ENCODE data around the gene PAX7.

PAX7 gene

DNA sequence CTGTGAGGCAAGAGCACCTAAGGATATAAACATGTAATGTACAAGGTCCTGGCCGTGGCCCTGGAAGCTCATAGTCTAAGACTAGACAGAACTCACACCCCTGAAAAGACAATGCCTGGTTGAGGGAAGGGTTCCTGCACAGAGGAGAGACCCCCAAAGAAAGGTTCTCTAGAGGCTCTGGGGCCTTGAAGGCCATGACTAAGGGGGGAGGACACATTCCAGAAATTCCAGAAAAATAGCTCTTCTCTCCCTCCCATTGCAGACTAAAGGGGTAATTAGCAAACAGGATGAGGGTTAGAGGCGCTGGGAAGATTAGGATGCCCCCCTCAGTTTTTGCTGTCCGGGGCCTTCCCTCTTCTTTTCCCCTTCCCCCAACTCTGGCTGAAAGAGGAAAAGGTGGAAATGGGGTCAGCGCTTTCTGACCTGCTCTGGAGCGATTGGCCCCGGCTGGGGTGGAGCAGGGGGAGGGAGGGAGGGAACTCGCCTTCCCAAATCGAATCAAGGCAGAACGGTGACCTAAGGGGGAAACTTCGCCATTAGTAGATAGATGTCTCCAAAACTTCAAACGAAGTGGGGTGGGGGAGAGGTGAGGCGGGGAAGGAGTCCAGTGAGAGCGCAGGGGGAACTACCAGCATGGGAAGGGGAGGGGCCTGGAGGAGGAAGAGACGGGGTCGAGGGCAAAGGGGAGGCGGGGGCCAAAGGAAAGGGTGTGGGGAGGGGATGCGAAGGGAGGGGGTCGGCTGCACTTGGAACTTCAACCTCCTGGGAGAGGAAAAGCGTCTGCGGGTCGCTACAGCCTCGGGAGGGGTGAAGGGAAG, 11.8 kb downstream of the PAX7 start:
- DNase-seq = no peak

DNA sequence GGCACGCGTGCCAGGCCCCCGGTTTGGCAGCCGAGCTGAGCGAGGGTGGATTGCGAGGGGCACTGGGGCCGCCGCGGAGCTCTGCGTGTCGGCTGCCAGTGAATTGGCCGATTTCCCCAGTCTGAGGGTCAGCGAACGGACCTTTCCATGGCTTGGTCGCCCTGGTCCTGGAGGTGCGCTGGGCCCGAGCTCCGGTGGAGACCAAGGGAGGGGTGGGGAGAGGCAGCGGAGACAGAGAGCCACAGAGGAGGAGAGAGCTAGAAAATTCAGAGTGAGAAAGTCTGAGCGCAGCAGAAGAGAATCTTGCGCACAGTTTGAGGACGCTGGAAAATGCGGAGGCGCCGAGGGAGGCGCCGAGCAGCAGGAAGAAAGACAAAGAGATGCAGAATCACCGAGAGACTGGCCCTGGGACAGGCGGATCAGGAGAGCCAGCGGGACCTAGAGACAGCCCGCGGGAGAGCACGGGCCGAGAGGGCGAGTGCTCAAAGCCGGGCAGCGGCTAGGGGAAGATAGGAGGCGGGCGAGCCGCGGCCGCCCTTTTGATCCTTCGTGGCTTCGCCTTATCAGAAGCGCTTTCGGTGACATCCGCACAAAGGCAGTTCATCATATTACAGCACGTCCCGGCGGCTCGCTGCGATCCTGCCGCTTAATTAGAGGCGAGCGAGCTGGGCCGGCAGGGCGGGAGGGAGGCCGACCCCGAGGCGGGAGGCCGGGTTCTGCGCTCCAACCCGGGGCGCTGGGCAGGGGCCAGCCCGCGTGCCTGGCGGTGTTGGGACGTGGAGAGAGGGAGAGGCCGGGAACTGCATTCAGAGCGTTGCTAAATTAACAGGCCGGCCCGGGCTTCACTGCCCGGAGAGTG, 12.7 kb downstream of the PAX7 start:
- no peak for DNase-seq

DNA sequence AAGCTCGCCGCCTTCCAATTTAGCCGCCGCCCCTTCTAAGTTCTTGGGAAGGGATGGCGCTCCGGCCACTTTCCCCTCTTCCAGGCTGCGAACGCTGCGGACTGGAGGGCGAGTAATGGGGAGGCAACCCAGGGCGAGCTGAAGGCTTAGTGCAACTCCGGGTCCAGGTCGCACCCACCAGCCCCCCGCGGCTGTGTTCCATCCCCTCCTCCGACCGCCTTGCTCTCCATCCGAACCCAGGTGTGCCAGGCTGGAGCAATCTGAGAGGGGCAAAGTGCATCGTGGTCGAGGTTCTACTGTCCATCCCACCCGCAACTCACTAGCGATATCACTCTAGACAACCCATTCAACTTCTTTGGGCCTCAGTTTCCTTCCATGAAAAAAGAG, 13.4 kb downstream of the PAX7 start:
- no peak for DNase-seq

DNA sequence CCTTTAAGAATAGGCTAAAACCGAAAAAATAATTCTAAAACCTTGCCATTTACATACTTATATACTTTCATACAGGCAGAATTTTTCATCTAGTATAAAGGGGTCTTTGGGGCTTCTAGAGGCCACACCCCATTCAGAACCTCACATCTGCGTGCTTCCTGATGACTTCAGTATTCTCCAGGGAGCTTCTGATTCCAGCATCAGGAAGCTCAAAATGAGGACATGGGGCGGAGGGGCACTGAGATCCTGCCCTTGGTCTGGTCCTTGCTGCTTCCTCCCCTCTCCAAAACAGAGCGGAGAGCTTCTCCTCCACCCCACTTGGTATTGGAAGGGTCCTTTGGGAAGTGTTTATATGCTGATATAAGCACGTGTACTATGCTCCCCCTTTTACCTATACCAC, 13.8 kb downstream of the PAX7 start:
- no peak for DNase-seq

DNA sequence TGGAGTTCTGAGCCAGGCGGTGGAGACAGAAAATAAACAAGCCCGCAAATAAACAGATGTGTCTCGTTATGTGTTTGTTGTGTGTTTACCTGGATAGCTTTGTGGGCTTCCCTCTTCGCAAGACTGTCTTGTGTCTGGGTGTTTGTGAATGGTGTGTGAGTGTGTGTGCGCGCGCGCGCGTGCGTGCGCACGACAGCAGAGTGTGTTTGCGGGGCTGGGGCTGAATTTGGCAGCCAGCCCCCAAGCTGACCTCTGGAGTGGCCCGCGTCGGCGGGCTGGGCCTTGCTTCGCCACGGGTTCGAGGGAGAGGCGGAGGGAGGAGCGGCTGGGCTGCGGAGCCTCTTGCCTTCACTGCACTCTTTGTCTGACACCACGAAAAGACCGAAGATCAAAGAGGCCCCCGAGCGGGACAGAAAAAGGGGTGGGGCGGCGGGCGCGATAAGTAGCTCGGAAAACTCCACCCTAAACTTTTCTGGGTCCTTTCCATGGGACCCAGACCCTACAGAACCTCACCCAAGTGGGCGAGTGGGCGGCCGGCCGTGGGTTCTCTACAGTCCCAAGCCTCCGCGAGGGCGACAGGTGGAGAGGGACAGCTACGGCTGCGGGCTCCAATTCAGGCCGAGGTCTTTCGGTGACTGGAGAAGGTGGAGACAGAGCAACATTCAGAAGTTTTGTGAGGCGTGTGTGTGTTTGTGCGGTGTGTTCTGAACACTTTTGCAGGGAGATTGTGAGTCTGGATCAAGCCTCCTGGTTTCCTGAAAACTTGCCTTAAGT, 14.5 kb downstream of the PAX7 start:
- DNase-seq = no peak

DNA sequence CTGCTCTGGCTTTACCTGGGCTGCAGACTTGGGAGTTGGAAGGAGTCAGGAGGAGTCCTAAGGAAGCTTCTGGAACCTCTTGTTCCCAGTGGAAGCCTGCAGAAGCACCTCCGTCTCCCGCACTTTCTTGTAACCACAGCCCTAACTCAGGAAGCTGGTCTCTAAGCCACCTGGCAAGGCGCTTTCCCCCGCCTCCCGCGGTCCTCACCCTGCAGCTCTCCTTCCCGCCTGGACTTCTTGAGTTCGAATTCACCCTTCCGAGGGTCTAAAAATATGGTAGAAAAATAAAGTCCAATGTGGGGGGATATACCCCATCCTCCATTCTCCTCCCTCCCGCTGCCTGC, 15.1 kb downstream of the PAX7 start:
- no peak for DNase-seq

DNA sequence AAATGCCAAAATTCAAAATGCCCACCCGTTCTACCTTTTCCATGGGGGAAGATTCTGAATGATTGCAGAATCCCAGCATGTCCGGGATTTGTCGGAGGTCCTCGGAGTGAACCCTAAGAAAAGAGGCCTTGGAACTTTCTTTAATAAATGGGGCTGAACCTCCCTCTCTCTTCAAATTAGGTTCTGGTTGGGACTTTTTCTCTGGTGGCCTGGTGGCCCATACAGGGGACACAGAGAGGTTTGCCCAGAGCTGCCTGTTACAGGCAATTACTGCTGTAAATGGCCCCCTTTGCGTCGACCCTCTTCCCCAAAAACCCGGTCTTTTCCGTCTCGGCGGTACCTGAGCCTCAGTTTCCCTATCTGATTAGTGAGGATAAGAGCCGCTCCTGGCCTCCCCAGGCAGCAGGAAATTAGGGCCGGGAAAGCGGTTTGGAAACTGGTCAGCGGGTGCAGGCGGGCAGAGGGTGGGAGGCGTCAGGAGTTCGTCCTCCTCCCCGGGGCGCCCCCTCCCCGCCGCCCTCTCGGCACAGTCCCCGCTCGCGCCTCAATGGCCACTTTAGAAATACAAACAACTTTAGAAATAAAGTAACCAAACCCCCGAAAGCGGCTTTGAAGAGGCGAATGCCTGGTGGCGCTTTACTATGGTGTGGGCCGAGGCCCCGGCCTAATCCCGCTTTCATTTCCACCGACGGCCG, 15.6 kb downstream of the PAX7 start:
- DNase-seq = no peak

DNA sequence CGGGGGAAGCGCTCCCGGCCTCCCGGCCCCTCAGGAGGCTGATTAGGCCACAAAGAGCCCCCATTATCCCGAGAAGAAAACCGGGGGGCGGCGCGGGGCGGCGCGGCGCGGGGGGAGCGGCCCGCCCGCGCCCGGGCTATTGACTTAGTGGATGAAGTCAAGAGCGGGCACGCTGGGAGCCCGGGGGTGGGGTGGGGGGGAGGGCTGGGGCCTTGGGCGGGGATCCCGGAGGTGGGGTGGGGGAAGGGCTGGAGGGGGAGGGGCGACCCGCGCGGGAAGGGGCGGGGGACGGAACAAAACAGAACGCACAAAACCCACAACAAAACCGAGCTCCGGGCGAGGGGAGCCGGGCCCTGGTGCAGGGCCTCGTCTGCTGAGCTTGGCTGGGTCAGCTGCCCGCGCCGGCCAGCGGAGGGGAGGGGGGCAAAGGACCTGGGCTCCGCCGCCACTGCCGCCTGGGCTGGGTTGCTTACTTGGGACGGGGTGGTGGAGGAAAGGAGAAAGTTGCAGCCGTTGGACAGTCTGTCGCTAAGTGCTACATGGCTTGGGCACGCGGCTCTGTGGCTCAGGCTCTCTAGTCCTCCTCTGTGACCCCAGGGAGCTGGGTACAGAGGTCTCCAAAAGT, 16.3 kb downstream of the PAX7 start:
- DNase-seq = no peak

DNA sequence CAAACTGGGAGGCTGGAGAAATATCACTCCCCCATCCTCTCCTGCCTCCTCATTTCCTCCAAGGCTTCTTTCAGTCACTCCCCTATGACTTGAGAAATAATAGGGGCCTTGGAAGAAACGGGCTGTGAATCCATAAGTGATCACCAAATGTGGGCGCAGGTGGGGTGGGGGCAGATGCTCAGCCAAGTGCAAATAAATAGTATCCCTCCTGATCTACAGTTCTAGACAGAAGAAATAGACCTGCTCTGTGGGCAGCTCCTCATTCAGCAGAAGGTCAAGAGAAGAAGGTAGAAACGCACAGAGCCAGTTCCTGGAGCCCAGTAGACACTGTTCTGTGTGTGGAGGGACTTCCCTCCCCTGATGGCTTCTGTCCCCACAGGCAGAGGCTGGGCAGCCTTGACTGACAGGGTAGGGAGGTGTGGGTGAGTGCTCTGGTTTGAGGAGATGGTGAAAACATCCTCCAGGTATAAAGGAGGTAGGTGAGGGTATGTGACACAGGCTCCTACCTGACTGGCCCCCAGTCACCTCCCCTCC, 17.1 kb downstream of the PAX7 start:
- no peak for DNase-seq

DNA sequence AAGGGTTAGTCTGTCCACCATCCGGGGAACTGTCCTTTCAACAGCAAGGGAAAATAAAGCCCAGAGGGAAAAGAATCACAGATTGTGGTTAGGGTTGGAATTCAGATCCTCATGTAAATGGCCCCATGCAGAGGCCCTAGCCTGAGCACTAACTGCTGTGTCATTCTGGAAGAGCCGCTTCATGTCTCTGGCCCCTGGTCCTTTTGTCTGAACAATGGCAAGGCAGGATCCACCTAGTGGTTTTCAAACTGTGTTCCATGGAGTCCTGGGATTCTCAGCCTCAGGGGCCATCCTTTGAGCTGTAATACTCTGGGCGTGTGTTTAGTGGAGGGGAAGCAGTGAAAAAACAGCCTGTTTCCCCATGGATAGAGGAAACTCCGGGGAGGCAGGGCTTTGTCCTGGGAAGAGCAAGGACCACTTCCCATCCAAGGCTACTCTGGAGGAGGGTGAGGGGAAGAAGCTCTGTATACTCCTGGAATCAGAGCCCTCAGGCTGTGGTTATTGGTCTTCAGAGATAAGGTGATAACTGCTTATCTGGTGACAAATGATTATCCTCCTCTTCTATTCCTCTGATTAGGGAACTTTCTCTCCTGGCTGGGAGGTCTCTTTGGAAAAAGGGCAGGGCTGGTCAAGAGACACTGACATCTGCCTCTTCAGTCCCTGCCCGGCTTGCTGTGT, 19.2 kb downstream of the PAX7 start:
- DNase-seq = no peak

DNA sequence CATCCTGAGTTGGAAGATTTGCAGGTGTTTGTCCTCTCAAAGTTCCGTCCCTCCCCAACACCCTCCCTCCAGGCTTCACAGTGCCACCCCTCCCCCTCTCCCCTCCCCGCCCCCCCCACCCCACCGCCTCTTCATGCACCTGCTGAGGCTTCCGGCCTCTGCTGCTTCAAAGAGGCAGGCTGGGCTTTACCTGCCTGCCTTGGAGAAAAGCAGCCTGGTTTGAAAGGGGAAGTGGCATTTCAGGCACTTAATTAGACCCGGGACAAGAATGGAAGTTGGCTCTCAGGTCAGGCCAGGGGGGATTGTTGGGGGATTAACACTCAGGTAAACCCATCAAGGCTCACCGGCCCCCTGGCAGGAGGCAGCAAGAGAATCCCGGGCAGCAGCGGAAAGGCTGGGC, 21.1 kb downstream of the PAX7 start:
- DNase-seq = no peak

DNA sequence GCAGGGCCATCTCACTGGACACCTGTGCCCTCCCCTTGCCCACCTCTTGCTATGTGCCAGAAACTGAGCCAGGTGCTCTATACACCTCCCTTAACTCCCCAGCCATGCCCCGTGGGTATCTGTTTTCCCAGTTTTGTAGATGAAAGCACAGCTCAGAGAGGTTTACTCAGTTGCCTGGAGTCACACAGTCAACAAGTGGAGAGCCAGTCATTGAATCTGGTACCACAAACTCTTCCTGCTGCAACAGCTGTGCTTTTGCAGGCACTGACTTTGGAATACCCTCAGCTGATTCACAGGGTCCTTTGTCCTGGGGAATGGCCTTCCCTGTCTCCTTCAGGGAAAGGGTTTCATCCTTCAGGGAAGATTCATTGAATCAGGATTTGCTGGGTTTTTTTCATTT, 22.1 kb downstream of the PAX7 start:
- no peak for DNase-seq

DNA sequence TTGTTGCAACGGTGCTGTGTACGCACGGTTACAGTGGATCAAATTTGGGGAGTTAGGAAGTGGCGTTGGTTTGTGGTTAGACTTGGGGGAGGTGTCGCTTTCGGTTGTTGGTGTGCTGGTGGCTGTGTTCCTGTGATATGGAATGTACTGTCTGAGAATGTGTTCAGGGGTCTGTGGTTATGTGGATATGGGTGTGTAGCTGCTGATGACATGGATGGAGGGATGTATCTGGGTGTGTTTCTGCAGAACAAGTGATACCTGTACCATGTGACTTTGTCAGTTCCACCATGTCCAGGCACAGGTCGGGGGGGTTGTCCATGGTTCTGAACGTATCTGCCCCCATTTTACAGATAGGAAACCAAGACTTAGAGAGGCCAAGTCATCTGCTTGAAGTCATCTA, 22.7 kb downstream of the PAX7 start:
- DNase-seq = no peak

DNA sequence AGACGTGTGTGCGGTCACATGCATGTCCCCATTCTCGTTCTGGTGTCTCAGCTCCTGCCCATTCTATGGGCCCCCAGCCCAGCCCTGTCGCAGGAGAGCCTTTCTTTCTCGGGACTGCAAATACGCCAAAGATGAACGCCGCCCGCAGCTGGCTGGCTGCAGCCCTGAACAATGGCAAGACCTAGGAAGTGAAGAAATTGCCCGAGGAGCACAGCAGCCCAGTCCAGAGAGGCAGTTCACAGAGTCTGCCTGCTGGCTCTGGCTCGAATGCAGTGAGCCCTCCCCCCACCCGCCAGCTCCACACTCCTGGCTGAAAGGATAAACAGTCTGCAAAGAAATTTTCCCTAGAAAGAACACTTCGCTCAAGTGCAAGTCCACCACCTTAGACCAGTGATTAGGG, 23.3 kb downstream of the PAX7 start:
- no peak for DNase-seq

DNA sequence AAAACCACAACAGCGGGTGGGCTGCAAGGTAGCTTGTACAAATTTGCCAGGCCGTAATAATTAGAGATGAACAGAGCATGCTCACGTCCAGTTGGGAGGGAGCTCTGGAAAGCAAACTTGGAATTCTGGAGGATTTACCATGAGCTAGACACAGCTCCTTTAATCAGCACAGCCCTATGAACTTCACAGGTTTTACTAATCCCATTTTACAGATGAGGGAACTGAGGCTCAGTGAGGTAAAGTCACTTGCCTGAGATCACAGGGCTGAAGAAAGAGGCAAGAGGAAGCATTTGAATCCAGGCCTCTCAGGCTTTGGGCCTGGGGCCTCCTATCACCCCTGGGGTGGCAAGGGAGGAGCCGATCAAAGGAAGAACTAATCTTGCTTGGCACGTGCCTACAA, 24.0 kb downstream of the PAX7 start:
- DNase-seq = no peak

DNA sequence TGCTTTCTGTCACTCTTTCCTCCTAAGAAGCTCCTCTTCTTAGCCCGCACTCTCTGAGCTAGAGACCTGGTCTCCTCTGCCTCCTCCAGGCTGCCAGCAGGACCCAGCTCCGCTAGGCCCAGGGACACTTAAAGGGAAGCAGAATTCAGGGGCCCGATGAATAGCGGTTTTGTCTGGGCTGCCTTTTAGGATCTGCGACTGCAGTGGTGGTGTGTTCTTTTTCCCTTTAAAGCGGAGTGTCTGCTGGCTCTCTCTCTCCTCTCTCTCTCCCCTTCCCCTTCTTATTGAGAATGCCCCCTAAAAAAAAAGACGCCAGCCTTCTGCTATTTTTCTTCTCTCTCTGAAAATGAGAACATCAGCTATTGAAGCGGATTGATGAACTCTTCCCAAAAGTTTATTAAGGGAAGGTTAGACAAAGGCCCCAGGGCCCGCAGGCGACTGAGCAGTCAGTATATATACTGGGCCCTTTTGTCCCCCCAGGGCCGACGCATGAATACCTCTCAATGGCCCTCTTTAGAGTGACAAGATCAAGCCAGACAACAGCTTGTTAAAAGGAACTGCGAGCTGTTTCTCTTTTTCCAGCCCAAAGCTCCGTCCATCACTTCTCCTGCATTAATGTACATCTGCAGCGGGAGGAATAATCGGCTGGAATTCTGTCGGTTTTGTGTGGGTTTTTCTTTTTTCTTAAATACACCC, 27.0 kb downstream of the PAX7 start:
- DNase-seq = no peak

DNA sequence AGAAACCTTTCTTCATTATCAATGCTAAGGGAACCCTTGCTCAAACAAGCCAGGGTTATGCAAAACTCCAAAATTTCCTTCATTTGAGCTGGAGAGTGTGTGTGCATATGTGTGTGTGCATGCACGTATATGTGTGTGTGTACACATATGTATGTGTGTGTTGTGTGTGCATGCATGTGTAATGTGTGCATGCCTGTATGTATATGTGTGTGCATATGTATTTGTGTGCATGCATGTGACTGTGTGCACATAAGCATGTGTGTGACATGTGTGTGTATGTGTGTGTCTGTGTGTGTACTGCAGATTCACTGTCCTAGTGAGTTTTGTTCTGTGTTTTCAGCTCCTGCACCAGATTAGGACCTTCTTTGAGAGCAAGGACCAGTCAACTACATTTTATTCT, 28.2 kb downstream of the PAX7 start:
- DNase-seq = no peak

DNA sequence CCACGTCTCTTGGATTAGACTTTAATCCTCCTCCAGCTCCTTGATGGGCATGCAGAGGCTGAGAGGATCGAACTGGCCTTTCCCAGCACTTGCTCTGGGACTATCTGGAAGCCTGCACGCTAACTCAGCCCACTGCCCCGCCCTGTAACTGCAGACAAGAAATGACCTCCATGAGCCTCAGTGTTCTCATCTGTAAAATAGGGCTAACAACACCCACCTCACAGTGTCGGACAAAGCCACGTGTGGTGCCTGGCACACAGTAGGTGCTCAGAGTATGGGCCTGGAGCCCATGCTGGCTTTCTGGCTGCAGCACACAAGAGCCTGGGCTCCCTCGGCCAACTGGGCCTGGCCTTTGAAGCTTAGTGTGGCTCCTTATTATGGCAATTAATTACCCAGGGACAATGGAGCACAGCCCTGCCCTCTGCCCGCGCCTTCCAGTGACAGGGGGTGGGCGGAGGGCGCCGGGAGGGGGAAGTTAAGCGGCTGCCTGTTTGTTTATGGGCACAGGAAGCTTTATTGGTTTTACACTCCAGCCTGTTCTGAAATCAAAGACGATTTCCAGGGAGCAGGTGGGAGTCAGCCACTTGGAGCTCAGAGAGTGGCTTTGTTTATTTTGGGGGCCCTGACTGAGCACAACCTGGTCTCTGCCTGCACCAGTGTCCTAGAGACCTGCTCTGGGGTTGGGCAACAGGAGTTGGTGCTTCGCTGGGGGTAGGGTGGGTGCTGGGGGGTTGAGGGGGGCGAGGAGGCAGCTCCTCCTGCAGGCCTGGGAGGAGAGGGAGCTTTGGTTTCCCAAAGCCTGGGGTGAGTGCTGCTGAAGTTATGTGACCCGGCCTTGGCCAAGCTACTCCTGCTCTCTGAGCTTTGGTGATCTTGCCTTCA, 31.0 kb downstream of the PAX7 start:
- DNase-seq = no peak

DNA sequence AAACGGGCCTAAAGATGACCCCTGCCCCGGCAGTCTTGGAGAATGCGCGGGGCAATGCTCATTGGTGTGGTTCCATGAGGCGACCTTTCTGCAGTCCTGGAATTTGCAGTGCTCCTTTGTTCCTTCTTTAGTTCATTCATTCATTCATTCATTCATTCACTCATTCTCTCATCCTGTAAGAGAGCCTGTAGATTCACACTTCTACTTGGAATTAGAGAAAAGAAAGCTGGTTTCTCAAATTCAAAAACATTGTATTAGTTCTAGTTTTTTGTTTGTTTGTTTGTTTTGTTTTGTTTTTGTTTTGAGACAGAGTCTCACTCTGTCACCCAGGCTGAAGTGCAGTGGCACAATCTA, 31.6 kb downstream of the PAX7 start:
- DNase-seq = no peak

DNA sequence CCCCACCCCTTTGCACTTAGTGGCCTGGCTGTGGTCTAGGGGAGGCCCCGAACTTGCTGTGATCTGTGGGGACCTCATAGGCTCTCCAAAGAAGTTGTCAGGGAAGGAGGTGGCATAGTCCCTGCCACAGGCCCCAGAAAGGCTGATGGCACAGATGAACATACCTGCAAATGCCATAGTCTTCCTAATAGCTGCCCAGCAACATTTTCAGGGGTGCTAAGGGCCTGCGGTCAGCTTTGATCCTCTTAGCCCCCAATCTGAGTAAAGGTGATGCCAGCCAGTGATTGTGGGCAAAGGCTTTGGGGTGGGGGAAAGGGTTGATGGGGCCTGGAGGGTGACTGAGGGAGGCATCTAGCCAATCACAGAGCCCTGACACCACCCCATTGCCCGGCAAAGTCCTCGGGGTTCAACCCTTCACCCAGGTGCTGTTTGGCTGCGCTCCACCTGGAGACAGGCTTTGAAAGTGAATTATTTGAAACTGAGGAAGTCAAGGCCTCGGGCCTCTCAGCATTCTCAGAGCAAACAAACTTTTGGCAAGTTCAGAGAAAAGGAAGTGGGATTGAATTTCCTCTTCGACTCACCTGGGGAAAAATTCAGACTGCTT, 35.8 kb downstream of the PAX7 start:
- DNase-seq = no peak

Data from GDM1 (cell line).